ENCODE data around the gene PRKCA. TPM values are rescaled to one million over a fixed set of nuclear protein-coding genes. Genes with fewer than 3 reads are reported as not detected.
"Not testable (repeated sequence)": the region's sequence is repeated elsewhere in the genome, so short reads cannot be mapped to it uniquely, and the experiment has no call there.

Gene PRKCA
- total RNA-seq, 3 donors from 2014 or later = 5.1 to 10.5 (median 6.6) TPM

GRCh38 chr17:66711881-66712321 is 409.5 kb downstream of the PRKCA start:
- no peak for TF ChIP-seq POLR2AphosphoS5 (IDR thresholded peaks at IDR 0.05)
- no peak for TF ChIP-seq POLR2A (IDR thresholded peaks at IDR 0.05)
- TF ChIP-seq, protein P1, sequence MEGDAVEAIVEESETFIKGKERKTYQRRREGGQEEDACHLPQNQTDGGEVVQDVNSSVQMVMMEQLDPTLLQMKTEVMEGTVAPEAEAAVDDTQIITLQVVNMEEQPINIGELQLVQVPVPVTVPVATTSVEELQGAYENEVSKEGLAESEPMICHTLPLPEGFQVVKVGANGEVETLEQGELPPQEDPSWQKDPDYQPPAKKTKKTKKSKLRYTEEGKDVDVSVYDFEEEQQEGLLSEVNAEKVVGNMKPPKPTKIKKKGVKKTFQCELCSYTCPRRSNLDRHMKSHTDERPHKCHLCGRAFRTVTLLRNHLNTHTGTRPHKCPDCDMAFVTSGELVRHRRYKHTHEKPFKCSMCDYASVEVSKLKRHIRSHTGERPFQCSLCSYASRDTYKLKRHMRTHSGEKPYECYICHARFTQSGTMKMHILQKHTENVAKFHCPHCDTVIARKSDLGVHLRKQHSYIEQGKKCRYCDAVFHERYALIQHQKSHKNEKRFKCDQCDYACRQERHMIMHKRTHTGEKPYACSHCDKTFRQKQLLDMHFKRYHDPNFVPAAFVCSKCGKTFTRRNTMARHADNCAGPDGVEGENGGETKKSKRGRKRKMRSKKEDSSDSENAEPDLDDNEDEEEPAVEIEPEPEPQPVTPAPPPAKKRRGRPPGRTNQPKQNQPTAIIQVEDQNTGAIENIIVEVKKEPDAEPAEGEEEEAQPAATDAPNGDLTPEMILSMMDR (IDR thresholded peaks at IDR 0.05) = no peak
- H3K27me3 ChIP-seq = no peaks in the 10 kb centered on the region
- DNase-seq (ENCODE audit: low spot score in 2 of 2) = peak in 1 of 2 donors; percentile 45
- H3K9me3 ChIP-seq = no peaks in the 10 kb centered on the region
- intact Hi-C loops (cut with DNase I; ENCODE audit: low total_unique reads) = loop anchor here (10.0 kb wide), 1 partner anchor 193 kb away; no protein-coding TSS in a partner anchor
- no peak overlapping the region for H3K4me3 ChIP-seq
- peak overlapping the region; percentile 53 to 71 for H3K27ac ChIP-seq
- no peaks in the 10 kb centered on the region for H3K4me1 ChIP-seq
- no peaks in the 10 kb centered on the region for H3K36me3 ChIP-seq

- intact Hi-C loops (cut with DNase I; ENCODE audit: low total_unique reads) = loop anchor here (10.0 kb wide), 1 partner anchor 192 kb away; no protein-coding TSS in a partner anchor
- no peaks in the 10 kb centered on the region for H3K27me3 ChIP-seq
- no peaks in the 10 kb centered on the region for H3K4me1 ChIP-seq
- no peak overlapping the region for H3K4me3 ChIP-seq
- no peak for DNase-seq (ENCODE audit: low spot score in 2 of 2)
- H3K27ac ChIP-seq = peak overlapping the region; percentile 53 to 71
- no peak for TF ChIP-seq POLR2AphosphoS5 (IDR thresholded peaks at IDR 0.05)
- no peak for TF ChIP-seq POLR2A (IDR thresholded peaks at IDR 0.05)
- TF ChIP-seq, protein P1 (IDR thresholded peaks at IDR 0.05) = no peak
- H3K36me3 ChIP-seq = no peaks in the 10 kb centered on the region
- no peaks in the 10 kb centered on the region for H3K9me3 ChIP-seq
Measured at GRCh38 chr17:66712453-66712852, 410.0 kb downstream of the PRKCA start.

DNA sequence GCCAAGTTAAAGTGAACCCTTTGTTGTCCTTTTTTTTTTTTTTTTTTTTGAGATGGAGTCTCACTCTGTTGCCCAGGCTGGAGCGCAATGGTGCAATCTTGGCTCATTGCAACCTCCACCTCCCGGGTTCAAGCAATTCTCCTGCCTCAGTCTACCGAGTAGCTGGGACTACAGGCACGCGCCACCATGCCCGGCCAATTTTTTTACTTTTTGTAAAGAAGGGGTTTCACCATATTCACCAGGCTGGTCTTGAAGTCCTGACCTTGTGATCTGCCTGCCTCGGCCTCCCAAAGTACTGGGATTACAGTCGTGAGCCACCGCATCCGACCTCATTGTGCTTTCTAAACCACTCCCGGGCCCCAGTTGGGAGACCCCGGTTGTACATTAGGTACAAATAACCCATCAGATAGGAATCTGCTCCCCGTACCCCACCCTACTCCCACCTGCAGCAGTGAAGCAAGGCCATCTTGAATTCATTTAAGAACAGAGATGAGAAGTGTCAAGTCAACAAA is 410.7 kb downstream of the PRKCA start:
- DNase-seq (ENCODE audit: low spot score in 2 of 2); H3K36me3 ChIP-seq; H3K4me1 ChIP-seq; H3K4me3 ChIP-seq; H3K27me3 ChIP-seq; H3K9me3 ChIP-seq: not testable (repeated sequence)
- intact Hi-C loops (cut with DNase I; ENCODE audit: low total_unique reads) = loop anchor here (10.0 kb wide), 1 partner anchor 192 kb away; no protein-coding TSS in a partner anchor
- H3K27ac ChIP-seq = peak overlapping the region in 1 of 2 donors; percentile 25

DNA sequence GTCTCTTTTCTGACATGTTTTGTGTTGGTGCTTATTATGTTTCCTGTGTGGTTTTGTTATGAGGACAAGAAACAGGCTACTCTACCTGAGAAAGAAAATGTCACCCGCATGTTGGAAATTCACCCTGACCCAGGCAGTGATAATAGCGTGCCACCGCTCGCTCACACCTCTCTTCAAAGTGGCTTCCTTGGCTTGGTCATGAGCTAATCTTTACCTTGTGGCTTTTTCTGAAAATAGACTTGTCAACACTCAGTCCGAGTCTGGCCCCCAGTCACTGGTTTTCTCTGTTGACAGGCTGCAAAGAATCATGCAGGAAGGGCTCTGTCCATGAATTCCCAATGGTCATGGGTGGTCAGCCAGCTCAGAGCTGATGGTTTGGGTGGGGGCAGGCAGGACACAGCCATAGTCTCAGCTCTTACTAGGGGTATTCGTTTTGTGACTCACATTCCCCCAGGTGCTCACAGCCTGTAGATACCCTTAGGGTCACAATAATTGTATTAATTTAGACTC is 411.2 kb downstream of the PRKCA start:
- H3K27ac ChIP-seq = peak overlapping the region in 1 of 2 donors; percentile 25

DNA sequence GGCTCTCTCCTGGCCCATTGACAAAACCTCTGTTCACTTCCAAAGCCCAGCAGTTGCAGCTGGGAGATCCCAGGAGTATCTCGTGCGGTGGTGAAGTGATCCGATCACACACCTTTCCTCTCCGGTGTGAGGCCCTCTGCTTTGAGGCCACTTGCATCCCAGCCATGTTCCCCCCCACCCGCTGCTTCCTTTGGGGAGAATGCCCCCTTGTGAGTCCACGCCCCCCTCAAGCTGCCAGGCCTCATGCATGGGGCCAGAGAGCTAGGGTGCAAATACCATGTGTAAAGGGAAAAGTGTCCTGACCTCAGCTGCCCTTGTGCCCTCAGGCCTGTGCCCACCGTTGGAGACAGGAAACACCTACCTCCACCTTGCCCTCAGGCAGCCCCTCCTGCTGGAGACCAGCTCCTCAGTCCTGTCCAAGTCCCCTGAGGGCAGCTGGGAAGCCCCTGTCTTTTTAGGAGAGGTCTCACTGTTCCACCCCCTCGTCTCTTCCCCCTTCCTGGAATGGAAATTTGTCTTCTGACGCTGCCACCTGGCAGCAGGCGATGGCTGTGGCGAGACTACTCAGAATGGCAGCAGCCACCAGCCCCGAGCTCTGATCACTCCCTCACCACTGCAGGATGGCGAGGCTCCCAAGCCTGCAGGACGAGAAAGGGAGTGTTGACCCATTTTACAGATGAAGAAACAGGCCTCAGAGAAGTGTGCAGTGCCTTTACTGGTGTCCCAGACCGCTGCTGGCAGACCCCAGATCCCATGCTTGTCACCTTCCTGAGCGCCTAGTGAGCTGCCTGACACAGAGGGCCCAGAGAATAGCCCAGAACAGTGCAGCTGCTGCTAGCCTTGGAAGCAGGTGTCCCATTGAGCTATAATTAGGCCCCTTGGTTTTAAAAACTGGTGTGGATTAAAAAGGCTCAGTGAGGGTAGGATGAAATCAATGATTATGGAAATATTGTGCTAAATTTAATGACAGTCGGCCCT is 411.9 kb downstream of the PRKCA start:
- Histone ChIP-seq H3K4me1 (no peaks in the 10 kb centered on the region), H3K27ac (no peak overlapping the region), H3K4me3 (no peak overlapping the region), H3K9me3 (no peaks in the 10 kb centered on the region), H3K36me3 (no peaks in the 10 kb centered on the region), H3K27me3 (no peaks in the 10 kb centered on the region)
- intact Hi-C loops (cut with DNase I; ENCODE audit: low total_unique reads) = loop anchor here (10.0 kb wide), 1 partner anchor 190 kb away; no protein-coding TSS in a partner anchor
- DNase-seq (ENCODE audit: low spot score in 2 of 2) = no peak
- TF ChIP-seq, protein P1 (IDR thresholded peaks at IDR 0.05) = no peak
- TF ChIP-seq POLR2AphosphoS5 (IDR thresholded peaks at IDR 0.05) (no peak), POLR2A (IDR thresholded peaks at IDR 0.05) (no peak)

More for the DNA sequence above, 411.2 kb downstream of the PRKCA start:
- Histone ChIP-seq H3K4me3 (no peak overlapping the region), H3K36me3 (no peaks in the 10 kb centered on the region), H3K4me1 (no peaks in the 10 kb centered on the region), H3K9me3 (no peaks in the 10 kb centered on the region), H3K27me3 (no peaks in the 10 kb centered on the region)
- TF ChIP-seq POLR2AphosphoS5 (IDR thresholded peaks at IDR 0.05) = no peak
- no peak for TF ChIP-seq POLR2A (IDR thresholded peaks at IDR 0.05)
- TF ChIP-seq, protein P1 (IDR thresholded peaks at IDR 0.05) = no peak
- intact Hi-C loops (cut with DNase I; ENCODE audit: low total_unique reads) = loop anchor here (10.0 kb wide), 1 partner anchor 191 kb away; no protein-coding TSS in a partner anchor
- no peak for DNase-seq (ENCODE audit: low spot score in 2 of 2)
